HG03159 (cell line): ENCODE results near the gene ECSCR.
"Not testable (repeated sequence)": the region's sequence is repeated elsewhere in the genome, so short reads cannot be mapped to it uniquely, and the experiment has no call there.

Source experiments
- ATAC-seq: cut with Tn5 transposase; IDR thresholded peaks from one replicate; pipeline ENCODE4 v1.9.1; 2021; ENCODE audit warnings: mild to moderate bottlenecking, moderate library complexity; ENCODE audit not compliant: unreplicated experiment

Gene ECSCR

DNA sequence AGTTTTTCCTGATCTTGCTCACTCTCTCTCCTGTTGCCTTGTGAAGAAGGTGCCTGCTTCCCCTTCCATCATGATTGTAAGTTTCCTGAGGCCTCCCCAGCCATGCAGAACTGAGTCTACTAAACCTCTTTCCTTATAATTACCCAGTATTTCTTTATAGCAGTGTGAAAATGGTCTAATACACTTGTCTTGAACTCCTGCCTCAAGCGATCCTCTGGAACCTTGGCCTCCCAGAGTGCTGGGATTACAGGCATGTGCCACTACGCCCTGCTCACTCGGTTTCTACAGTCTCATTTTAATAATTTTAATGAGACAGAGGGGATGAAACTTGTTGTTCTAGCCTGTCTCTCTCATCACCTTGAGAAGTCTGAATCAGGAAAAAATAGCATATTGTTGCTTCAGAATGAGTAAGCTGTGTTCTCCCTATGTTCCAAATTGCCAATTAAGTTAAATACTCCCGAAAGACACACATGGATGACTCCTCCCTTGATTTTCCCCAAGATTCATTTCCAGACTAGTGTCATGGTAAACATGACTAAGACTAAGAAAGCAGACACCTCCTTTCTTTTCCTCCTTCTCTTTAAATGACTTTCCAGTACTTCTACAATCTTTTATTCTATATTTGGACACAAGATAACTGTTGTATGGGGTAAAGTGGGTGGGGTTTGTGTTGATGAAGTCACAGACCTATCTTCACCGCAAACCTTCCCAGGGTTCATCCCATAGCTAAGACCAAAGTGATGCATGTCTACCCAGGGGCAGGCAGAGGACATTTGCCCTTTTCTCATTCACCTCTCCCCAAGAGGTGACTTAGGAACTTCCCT lies 15.4 kb downstream of the ECSCR start:
- ATAC-seq = no peak

DNA sequence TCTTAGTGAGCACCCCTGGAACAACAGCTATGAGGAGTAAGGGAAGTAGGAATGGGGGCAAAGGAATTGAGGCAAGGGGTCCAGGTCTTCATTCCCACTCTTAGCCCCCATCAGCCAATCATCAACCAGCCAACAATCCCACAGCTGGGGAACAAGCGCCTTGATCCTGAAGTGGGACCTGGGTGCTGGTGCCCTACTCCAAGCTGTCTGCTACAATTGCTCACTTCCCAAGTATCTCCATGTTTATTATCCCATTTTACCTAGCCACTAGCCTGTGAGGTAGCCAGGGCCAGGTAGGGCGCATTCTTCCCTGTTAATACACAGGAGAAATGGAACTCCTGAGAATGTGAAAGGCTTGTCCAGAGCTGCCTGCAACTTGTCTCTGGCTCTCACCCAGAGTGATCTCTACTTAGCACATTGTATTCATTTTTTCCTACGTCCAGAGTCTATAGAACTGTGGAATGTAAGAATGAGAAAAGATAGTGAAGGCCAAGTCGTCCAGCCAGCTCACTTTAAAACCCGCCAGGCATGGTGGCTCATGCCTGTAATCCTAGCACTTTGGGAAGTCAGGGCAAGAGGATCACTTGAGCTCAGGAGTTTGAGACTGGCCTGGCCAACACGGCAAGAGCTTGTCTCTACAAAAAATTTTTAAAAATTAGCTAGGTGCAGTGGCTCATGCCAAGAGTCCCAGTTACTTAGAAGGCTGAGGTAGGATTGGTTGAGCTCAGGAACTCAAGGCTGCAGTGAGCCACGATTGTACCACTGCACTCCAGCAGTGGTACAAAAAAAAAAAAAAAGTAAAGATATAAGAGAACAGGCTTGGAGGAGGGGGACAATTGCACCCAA lies 17.0 kb downstream of the ECSCR start:
- no peak for ATAC-seq

DNA sequence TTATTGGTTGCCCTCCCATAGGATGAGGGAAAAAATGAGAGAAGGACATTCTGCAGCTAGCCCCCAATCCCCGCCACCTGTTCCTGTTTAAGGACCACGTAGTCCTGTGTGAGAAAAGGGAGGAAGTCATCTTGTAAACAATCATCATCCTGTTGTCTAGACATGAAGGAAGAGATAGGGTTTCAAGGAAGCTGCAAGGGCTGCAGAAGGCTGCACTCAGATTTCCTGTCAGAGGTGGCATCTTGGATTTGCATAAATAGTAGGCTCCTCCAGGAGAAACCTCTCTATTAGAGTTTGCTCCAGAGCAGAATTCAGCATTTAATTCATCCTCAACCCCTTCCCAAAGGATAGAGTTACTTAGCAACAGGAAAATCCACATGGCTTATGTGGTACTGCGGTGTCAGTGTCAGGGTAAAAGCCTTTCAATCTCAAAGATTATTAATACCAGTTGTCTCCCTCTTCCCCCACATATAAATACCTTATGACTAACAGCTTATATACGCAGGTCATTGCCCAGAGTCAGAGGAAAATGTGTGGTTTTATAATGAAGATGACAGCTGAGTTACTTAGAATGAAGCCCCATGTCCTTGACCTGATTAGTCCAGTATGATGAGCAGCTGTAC lies 18.6 kb downstream of the ECSCR start:
- ATAC-seq = no peak

DNA sequence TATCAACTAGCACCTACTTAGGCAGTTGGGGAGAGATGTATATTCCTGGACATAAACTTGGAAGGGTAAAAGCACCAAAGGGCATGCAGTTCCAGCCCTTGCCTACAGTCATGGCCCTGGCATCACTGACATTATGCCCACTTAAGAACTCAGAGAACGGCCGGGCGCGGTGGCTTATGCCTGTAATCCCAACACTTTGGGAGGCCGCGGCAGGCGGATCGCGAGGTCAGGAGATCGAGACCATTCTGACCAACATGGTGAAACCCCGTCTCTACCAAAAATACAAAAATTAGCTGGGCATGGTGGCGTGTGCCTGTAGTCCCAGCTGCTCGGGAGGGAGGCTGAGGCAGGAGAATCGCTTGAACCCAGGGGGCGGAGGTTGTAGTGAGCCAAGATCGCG lies 22.1 kb downstream of the ECSCR start:
- ATAC-seq = not testable (repeated sequence)

DNA sequence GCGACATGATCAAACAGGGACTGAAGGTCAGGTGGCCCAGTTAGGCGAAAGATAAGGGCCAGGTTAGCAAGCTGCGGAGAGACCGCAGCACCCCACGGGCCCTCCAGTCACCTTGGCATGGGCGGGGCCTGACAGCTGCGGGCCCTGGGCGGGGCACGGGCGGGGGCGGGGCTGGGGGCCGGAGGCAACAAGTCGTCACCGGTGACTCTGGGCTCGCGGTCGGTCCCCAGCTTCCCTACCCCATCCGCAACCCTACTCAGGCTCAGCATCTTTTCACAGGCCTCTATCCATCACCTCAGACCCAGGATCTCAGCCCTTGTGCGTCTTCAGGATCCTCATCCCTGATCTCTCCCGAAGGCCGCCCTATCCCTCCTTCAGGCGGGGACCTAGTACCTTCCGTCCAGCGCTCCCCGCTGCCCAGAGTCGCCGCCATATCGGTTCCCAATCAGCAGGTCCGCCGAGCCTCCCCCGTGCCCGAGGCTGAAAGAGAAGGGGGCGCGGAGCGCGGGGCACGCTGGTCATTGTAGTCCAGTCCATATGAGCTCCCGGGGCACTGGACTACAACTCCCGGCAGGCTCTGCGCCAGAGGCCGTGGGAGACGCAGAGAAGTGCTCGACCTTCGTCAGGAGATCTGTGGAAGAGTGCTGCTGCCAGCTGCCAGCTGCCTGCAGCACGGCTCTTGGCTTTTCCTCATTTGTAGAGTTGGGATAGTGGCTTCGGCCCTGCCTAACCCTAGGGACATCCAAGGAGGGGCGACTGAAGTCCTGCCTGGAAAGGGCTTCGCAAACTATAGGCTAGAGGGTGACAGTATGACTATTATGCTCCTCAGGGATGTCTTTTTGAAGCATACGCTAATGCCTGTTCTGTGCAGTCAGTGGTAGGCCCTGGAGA lies 23.3 kb downstream of the ECSCR start, which contains the start of gene DNAJC18:
Gene DNAJC18 (minus strand): TSS at position 513 of the 891 bp plus-strand sequence. CDS start 80 bp downstream, at position 433.
- ATAC-seq = peak; percentile 92

DNA sequence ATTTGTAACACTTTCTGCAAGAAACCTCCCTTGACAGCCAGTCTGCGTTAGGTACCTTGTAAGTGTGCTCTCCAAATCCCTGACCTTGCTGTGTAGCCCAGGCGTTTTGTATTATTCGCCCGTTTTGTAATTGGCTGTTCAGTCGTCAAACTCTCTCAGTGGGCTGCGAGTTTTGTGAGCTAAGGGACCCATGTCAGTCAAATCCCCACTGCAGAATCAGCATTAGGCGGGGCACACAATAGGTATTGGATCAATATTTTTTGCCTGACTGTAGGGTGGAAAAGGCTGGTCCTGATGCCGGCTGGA lies 23.9 kb downstream of the ECSCR start:
- ATAC-seq = no peak

DNA sequence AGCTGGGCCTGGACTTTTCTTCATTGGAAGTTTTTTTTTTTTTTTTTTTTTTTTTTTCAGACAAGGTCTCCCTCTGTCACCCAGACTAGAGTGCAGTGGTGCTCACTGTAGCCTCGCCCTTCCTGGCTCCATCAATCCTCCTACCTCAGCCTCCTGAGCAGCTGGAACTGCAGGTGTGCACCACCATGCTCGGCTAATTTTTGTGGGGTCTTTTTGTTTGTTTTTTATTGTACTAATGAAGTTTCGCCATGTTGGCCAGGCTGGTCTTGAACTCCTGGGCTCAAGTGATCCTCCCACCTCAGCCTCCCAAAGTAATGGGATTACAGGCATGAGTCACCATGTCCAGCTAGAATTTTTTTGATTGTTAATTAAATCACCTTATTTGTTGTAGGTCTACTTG lies 26.9 kb downstream of the ECSCR start:
- no peak for ATAC-seq

DNA sequence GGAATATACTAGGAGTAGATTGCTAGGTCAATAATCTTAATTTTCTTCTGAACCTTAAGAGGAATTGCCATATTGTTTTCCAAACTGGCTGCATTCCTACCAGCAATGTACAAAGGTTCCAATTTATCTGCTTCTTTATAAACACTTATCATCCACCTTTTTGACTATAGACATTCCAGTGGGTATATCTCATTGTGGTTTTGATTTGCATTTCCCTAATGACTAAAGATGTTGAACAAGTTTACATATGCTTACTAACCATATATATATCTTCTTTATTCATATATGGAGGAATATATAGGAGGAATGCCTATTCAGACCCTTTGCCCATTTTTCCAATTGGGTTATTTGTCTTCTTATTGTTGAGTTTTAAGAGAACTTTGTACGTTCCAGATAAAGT lies 30.8 kb downstream of the ECSCR start:
- no peak for ATAC-seq

DNA sequence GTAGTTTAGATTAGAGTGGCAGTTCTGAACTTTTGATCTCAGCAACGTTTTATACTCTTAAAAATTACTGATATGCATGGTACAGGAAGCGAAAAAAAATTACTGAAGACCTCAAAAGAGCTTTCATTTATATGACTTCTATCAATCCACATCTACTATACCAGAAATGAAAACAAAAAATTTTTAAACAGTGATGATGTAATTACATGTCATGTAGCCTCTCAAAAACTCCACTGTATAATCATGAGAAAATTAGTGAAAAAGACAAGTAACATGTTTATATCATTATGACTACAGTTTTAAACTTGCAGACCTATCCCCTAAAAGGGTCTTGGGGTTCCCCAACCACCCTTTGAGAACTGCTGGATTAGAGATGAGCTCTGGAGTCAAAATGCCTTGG lies 32.5 kb downstream of the ECSCR start:
- no peak for ATAC-seq

DNA sequence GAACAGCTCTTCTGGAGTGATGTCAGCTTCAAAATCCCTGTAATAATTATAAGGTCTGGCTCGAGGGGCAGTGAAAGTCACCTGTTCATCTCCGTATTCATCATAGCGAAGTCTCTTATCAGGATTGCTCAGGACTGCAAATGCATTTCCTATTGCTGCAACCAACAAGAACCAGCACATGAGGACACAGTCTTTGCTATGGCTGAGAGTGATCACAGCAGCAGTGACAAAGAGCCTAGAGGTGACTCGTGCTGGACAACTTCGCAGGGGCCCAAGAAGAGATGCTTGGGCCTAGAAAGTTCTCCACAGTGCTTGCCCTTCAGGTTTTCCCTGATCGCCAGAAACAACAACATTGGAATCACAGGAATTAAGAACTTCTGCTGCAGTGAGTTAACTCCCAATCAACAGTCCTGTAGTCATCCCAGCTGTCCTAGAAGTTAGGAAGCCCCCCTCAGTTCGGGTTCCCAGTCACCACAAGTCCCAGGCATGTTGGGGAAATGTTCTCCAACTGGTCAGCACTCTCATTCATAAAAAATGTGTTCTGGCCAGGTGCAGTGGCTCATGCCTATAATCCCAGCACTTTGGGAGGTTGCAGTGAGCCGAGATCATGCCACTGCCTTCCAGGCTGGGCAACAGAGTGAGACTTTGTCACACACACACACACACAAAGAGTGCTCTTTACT lies 36.2 kb downstream of the ECSCR start:
- ATAC-seq = no peak

DNA sequence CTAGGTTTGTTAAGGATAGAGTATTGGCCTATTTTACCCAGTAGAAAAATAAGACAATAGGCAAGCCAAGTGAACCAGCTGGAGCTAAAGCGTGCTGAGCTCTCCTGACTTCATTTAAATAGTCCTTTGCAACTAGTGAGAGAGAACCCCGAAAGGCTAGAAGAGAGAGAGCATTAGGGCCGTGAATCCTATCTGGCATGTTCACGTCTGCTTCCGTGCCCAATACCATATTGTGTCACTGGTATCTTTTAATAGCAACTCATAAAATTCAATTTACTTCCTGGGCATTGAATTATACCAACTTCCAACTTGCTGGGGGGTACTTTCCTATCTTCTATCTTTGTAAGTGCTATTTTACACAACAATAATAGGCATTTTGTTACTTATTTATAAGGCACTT lies 37.0 kb downstream of the ECSCR start:
- ATAC-seq = no peak

DNA sequence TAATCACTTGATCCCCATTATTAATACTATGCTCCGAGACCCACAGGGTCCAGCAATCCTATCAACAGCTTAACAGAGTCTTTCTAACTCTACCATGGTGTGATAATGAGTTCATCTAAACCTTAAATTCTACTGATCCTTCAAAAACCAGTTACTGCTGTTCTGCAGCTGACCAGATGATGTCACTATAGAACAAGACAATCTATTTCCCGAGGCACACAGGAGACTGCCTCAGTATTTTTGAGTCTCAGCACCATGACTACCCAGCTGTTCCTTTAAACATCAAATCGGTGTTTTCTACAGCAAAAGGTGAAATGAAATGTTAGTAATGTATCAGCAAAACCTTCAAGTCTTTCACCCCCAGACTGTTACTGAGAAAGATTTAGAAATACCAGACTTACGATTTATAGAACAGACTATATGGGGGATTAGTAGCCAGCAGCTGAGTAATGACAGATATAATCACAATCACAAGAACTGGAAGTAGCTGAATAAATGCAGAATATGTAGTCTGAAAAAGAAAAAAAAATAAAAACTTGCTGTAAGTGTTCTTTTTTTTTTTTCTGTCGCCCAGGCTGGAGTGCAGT lies 40.1 kb downstream of the ECSCR start:
- ATAC-seq = no peak

DNA sequence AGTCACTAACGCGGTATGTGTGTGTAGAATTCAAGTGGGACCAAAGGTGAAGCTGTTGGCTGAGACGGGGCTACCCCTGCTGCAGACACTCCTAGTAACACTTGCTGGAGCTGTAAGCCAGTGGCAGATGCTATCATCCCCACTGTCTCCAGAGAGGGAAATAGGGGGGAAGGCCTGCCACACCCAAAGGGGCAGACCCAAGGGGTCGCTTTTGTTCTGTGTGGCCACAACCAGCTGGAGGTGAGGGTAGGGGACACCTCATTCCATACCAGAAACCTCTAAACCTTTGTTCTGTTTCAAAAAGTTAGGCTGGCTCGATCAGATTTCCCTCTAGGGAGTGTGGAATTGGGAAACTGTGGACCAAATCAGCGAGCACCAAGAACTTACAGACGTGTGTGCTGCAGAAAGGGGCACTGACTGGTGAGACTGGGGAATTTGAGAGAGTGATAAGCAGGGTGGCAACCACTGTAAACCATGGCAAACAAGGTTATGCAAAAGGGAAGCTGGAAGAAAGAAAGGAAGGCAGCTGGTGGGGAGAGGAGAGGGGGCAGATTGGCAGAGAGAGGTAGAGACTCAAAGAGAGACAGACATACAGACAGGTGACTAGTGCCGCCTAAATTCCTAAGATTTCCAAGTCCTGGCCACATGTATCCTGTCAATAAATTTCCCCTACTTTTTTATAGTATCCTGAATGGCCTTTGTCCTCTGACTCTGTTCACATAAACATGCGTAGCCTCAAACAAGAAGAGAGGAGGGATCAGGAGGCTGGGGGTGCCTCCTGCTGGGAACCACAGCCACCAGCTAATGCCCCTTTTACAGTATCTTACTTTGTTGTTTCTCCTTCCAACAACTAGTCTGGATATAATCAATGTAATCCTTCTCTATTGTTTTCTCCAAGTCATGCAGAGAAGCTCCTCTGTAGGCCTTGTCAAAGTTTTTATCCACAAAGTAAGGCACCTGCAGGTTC lies 43.0 kb downstream of the ECSCR start:
- ATAC-seq = no peak

DNA sequence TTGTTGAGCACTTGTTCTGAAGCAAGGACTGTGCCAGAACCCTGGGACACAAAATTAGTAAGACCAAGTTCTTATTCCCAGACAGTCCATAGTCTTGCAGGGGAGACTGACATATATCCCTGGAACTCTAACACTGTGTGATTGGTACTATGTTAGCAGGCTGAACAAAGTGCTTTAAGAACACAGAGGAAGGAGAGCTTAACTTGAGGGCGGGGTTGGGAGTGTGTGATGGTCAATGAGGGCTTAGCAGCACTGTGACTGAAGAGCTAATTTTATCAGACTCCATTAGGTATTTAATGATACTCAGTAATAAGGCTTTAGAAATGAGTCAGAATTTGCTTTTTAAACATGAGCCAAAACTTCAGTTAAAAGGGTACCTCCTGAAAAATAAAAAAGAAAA lies 43.8 kb downstream of the ECSCR start:
- no peak for ATAC-seq

DNA sequence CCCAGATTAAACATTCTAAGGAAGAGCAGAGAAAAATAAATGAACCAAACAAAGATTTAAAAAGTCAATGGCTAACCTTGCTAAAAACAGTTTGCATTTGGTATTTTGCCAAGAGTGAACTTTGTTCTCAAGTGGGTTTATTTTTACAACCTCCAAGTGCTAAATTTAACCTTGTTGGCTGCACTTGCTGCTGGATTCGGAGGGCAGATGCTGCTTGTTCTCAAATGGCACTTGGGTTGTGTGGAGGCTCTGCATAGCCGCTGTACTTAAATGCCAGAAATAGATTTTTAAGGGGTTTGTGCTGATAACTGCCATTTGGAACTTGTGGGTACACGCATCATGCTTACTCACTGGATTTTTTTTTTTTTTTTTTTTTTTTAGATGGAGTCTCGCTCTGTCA lies 45.3 kb downstream of the ECSCR start:
- ATAC-seq = no peak

DNA sequence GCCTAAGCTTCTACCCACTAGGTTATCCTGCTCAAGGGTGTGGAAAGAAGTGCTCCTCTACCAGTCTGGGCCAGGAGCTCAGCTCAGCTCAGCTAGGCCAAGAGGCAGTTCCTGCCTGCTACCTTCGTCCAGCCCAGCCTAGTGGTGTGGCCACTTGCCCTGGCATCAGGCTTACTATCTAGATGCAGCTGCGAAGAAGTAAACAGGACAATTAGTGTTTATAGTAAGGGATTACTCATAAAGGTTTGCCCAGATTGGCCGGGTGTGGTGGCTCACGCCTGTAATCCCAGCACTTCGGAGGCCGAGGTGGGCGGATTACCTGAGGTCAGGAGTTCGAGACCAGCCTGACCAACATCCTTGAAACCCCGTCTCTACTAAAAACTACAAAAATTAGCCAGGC lies 45.9 kb downstream of the ECSCR start:
- no peak for ATAC-seq

DNA sequence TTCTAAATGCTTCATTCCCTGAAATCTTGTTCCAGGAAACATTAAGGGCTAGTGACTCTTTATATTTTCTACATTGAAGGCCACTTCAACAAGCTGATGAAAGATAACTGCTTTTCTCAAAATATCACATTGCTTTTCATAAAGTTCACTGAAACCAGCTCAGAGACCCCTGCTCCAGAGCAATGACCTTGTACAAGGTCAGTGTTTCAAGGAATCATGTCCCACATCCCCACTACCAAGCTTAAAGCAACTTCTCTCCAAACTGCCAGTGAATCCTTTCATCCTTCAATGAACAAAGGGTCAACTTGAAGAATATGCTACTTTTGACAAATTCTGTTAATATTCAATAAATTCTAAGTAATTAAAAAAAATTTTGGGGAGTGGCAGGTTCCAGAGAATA lies 46.7 kb downstream of the ECSCR start:
- no peak for ATAC-seq

DNA sequence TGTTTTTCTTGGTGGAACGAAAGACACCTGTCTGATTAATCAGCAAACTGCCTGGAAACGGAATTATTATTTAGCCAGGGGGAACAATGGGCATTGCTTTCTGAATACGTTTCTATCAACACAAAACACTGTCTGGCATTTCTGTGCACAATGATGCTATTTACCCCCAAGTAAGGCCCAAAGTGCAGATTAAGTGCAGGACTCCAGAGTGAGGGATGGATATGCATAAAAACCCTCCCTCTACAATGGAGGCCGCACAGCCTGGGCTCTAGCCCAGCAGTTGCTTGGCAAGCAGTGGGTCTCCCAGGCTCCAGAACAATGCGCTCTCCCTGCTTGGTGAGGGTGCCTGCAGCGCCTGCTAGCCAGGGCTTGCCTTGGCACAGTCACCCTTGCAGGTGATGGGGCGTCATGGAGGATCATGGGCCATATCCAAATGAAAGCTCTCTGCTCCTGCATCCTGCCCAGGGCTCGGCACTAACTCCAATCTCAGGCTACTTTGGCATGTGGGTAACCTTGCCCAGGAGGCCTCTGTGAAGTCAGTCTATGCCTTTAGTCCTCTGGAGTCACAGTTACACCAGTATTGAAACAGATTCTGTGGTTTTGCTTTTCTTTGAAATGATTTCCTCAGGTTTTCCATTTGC lies 47.2 kb downstream of the ECSCR start:
- no peak for ATAC-seq
